ENCODE measurements around the gene VRK3.

DNA sequence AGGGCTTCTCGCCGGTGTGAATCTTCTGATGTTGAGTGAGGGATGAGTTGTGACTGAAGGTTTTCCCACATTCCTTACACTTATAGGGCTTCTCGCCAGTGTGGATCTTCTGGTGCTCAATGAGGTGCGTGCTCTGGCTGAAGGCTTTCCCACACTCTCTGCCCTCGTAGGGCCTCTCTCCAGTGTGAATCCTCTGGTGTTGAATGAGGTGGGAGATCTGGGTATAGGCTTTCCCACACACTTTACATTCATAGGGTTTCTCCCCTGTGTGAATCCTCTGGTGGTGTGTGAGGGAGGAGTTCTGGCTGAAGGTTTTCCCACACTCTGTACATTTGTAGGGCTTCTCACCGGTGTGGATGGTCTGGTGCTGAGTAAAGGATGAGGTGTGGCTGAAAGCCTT, 33.9 kb upstream of the VRK3 start:
- TF ChIP-seq, protein P1, sequence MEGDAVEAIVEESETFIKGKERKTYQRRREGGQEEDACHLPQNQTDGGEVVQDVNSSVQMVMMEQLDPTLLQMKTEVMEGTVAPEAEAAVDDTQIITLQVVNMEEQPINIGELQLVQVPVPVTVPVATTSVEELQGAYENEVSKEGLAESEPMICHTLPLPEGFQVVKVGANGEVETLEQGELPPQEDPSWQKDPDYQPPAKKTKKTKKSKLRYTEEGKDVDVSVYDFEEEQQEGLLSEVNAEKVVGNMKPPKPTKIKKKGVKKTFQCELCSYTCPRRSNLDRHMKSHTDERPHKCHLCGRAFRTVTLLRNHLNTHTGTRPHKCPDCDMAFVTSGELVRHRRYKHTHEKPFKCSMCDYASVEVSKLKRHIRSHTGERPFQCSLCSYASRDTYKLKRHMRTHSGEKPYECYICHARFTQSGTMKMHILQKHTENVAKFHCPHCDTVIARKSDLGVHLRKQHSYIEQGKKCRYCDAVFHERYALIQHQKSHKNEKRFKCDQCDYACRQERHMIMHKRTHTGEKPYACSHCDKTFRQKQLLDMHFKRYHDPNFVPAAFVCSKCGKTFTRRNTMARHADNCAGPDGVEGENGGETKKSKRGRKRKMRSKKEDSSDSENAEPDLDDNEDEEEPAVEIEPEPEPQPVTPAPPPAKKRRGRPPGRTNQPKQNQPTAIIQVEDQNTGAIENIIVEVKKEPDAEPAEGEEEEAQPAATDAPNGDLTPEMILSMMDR (IDR thresholded peaks at IDR 0.05; ENCODE audit: poor library complexity, severe bottlenecking): no peak
- TF ChIP-seq POLR2AphosphoS5 (IDR thresholded peaks at IDR 0.05) (no peak), MXI1 (conservative IDR thresholded peaks at IDR 0.05; ENCODE audit: poor library complexity, severe bottlenecking) (no peak), RAD21 (conservative IDR thresholded peaks at IDR 0.05) (no peak), EZH2 (IDR thresholded peaks at IDR 0.05; ENCODE audit: borderline replicate concordance, insufficient read depth, low read length, poor library complexity, severe bottlenecking) (no peak), EP300 (conservative IDR thresholded peaks at IDR 0.05; ENCODE audit: poor library complexity, severe bottlenecking) (no peak)
- TF ChIP-seq, protein P2, sequence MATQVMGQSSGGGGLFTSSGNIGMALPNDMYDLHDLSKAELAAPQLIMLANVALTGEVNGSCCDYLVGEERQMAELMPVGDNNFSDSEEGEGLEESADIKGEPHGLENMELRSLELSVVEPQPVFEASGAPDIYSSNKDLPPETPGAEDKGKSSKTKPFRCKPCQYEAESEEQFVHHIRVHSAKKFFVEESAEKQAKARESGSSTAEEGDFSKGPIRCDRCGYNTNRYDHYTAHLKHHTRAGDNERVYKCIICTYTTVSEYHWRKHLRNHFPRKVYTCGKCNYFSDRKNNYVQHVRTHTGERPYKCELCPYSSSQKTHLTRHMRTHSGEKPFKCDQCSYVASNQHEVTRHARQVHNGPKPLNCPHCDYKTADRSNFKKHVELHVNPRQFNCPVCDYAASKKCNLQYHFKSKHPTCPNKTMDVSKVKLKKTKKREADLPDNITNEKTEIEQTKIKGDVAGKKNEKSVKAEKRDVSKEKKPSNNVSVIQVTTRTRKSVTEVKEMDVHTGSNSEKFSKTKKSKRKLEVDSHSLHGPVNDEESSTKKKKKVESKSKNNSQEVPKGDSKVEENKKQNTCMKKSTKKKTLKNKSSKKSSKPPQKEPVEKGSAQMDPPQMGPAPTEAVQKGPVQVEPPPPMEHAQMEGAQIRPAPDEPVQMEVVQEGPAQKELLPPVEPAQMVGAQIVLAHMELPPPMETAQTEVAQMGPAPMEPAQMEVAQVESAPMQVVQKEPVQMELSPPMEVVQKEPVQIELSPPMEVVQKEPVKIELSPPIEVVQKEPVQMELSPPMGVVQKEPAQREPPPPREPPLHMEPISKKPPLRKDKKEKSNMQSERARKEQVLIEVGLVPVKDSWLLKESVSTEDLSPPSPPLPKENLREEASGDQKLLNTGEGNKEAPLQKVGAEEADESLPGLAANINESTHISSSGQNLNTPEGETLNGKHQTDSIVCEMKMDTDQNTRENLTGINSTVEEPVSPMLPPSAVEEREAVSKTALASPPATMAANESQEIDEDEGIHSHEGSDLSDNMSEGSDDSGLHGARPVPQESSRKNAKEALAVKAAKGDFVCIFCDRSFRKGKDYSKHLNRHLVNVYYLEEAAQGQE (IDR thresholded peaks at IDR 0.05; ENCODE audit: borderline replicate concordance): no peak

Measured in neural cell (in vitro differentiated cells).